ENCODE measurements around the gene ITGA11.

DNA sequence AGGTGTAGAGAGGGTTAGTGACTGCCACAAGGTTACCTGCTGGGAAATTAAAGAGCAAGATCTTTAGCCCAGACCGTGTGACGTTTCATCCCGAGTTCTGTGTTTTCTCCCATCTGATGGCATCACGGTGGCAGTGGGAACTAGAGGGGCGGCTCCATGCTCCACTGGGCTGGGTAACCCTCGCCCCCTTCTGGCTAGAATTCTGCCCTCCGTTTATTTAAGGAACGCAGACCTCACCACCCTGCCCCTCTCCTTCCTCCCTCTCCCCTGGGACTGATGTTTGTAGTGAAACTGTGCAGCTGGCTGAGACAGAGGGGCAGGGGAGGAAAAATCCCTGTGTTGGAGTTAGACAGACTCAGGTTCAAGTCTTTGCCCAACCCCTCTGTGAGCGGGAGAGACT, 65.6 kb downstream of the ITGA11 start:
- TF ChIP-seq, protein P1, sequence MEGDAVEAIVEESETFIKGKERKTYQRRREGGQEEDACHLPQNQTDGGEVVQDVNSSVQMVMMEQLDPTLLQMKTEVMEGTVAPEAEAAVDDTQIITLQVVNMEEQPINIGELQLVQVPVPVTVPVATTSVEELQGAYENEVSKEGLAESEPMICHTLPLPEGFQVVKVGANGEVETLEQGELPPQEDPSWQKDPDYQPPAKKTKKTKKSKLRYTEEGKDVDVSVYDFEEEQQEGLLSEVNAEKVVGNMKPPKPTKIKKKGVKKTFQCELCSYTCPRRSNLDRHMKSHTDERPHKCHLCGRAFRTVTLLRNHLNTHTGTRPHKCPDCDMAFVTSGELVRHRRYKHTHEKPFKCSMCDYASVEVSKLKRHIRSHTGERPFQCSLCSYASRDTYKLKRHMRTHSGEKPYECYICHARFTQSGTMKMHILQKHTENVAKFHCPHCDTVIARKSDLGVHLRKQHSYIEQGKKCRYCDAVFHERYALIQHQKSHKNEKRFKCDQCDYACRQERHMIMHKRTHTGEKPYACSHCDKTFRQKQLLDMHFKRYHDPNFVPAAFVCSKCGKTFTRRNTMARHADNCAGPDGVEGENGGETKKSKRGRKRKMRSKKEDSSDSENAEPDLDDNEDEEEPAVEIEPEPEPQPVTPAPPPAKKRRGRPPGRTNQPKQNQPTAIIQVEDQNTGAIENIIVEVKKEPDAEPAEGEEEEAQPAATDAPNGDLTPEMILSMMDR (IDR thresholded peaks at IDR 0.05 in 8 of 11, conservative IDR thresholded peaks at IDR 0.05 in 3 of 11) = no peak
- TF ChIP-seq POLR2AphosphoS5 (IDR thresholded peaks at IDR 0.05) = no peak
- no peak for TF ChIP-seq POLR2A (IDR thresholded peaks at IDR 0.05)

All from spleen (tissue), 7 donors.